ENCODE data around the gene GRAP2. TPM values are rescaled to one million over a fixed set of nuclear protein-coding genes. Genes with fewer than 3 reads are reported as not detected.

The GRAP2 gene
- total RNA-seq, 1 donor from 2014 or later = not detected

DNA sequence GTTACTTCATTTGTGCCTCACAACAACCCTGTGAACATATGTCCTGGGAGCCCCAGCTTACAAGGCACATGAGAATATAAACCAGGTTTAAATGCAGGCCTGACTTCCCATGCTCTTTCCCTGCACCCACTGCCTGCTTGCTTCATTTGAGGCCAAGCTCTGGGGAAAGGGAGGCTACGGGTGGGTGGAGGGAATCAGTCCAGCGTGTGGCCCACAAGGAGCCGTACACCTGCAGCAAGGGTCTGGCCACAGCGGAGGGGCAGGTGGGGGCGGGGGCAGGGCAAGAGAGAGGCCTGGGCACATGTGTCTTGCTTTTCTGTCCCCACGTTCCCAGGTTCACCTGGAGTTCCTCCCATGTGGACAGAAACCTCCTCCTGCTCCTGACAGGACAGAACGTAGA, 120.1 kb downstream of the GRAP2 start:
- TF ChIP-seq, protein P1, sequence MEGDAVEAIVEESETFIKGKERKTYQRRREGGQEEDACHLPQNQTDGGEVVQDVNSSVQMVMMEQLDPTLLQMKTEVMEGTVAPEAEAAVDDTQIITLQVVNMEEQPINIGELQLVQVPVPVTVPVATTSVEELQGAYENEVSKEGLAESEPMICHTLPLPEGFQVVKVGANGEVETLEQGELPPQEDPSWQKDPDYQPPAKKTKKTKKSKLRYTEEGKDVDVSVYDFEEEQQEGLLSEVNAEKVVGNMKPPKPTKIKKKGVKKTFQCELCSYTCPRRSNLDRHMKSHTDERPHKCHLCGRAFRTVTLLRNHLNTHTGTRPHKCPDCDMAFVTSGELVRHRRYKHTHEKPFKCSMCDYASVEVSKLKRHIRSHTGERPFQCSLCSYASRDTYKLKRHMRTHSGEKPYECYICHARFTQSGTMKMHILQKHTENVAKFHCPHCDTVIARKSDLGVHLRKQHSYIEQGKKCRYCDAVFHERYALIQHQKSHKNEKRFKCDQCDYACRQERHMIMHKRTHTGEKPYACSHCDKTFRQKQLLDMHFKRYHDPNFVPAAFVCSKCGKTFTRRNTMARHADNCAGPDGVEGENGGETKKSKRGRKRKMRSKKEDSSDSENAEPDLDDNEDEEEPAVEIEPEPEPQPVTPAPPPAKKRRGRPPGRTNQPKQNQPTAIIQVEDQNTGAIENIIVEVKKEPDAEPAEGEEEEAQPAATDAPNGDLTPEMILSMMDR (IDR thresholded peaks at IDR 0.05) = no peak
- DNase-seq (ENCODE audit: extremely low spot score, unreplicated experiment) = no peak
- Mint-ChIP-seq H3K27ac (ENCODE audit: unreplicated experiment) (no peak overlapping the region), H3K4me3 (ENCODE audit: unreplicated experiment) (no peak overlapping the region), H3K4me1 (ENCODE audit: unreplicated experiment) (no peaks in the 10 kb centered on the region), H3K9me3 (ENCODE audit: unreplicated experiment) (no peaks in the 10 kb centered on the region), H3K36me3 (ENCODE audit: unreplicated experiment) (no peaks in the 10 kb centered on the region), H3K27me3 (ENCODE audit: unreplicated experiment) (peaks cover 13% of the 10 kb centered on the region)

DNA sequence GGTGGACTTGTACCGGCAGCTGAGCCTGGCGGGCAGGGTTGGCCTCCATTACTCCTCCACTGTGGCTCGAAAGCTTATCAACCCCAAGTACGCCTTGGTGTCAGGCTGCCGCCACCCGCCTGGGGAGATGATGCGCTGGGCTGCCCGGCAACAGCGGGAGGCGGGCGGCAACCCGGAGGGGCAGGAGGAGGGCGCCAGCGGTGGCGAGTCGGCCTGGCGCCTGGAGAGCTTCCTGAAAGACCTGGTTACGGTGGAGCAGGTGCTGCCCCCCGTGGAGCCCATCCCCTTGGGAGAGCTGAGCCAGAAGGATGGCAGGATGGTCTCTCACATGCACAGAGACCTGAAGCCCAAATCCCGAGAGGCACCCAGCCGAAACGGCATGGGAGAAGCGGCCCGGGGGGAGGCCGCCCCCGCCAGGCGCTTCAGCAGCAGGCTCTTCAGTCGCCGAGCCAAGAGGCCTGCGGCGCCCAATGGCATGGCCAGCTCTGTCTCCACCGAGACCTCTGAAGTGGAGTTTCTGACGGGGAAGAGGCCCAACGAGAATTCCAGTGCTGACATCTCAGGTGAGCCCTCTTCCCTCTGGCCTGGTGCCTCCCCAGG, 120.6 kb downstream of the GRAP2 start:
- H3K4me1 Mint-ChIP-seq (ENCODE audit: unreplicated experiment) = no peaks in the 10 kb centered on the region
- no peak for DNase-seq (ENCODE audit: extremely low spot score, unreplicated experiment)
- peaks cover 12% of the 10 kb centered on the region for H3K27me3 Mint-ChIP-seq (ENCODE audit: unreplicated experiment)
- no peak overlapping the region for H3K4me3 Mint-ChIP-seq (ENCODE audit: unreplicated experiment)
- no peak overlapping the region for H3K27ac Mint-ChIP-seq (ENCODE audit: unreplicated experiment)
- TF ChIP-seq, protein P1 (IDR thresholded peaks at IDR 0.05) = no peak
- no peaks in the 10 kb centered on the region for H3K9me3 Mint-ChIP-seq (ENCODE audit: unreplicated experiment)
- no peaks in the 10 kb centered on the region for H3K36me3 Mint-ChIP-seq (ENCODE audit: unreplicated experiment)

DNA sequence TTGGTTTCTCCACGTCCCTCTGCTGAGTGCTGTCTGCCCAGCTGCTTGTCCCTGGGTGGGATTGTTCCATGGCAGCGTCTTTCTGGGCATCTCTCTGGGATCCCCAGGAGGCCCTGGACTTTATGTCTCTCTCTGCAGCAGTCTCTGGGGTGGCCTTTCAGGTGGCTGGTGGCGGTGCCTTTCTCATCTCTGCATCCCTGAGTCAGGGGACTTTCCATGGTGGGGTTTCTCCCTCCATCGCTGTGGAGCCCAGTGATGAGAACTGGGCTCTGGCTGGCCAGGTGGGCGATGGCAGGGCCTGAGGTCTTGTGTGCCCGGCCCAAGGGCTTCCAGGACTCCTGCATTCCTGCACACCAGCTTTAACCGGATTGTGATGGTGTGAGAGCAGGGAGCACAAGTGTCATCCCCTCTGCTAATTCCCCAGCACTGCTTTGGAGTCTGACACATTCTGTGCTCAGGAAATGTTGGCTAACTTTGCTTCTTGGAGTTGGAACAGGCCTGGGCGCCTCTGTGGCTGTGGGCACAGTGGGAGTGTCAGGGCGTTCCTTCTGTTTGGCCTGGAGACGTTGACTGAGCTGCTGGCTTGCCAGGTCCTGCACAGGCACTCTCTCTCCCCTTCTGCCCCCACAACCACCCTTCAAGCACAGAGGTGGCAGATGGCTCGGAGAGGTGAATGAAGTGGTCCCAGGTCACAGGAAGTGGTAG, 121.8 kb downstream of the GRAP2 start:
- TF ChIP-seq, protein P1 (IDR thresholded peaks at IDR 0.05) = no peak
- Mint-ChIP-seq H3K27me3 (ENCODE audit: unreplicated experiment) (peaks cover 12% of the 10 kb centered on the region), H3K4me3 (ENCODE audit: unreplicated experiment) (no peak overlapping the region), H3K9me3 (ENCODE audit: unreplicated experiment) (no peaks in the 10 kb centered on the region), H3K27ac (ENCODE audit: unreplicated experiment) (no peak overlapping the region), H3K36me3 (ENCODE audit: unreplicated experiment) (no peaks in the 10 kb centered on the region), H3K4me1 (ENCODE audit: unreplicated experiment) (no peaks in the 10 kb centered on the region)
- no peak for DNase-seq (ENCODE audit: extremely low spot score, unreplicated experiment)

Other genes with a start within 250 kb of the GRAP2 start
- not detected in 2 replicates for gene ENTHD1, start 7.3 kb upstream of the GRAP2 start, total RNA-seq
- gene TMA7B, start 59.3 kb downstream of the GRAP2 start, total RNA-seq = not detected in 2 replicates
- gene FAM83F, start 93.9 kb downstream of the GRAP2 start, total RNA-seq = not detected in 2 replicates